T47D (cell line): ENCODE measurements around the gene CEP20.

Experiments used
- DNase-seq, 2 experiments: peaks; one replicate each; pipeline versions ENCODE4 v3.0.0 to v3.0.0-alpha.2; 2011 to 2012; ENCODE audit warnings: low read depth in 1 of 2, low spot score in 1 of 2
- JUND ChIP-seq: IDR thresholded peaks from 2 replicates; pipeline ENCODE4 v1.6.1; 2012; ENCODE audit warnings: low read depth
- in situ Hi-C: cut with HindIII; loops from 2 replicates; pipeline ENCODE4 v1.10.0; 2016; ENCODE audit warnings: low sequenced_read_pairs, low pct_unique_long_range_greater_than_20kb

The CEP20 gene

DNA sequence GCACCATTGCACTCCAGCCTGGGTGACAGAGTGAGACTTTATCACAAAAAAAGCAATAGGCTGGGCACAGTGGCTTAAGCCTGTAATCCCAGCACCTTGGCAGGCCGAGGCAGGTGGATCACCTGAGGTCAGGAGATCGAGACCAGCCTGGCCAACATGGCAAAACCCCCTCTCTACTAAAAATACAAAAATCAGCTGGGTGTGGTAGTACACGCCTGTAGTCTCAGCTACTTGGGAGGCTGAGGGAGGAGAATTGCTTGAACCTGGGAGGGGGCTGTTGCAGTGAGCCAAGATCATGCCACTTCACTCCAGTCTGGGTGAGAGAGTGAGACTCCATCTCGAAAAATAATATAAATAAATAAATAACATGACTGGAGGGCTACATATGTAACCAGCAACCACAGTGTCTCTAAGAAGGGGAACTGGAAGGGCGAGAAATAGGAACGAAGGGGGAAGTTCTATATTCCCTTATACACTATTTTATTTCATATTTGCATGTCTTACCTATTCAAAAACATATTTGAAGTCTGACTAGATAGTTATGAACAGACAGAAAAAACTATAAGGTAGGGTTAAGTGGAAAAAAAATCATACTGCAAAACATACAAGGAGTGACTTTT, 57.5 kb downstream of the CEP20 start:
- in situ Hi-C loops, result no loop called here
- no peak for DNase-seq
- no peak for TF ChIP-seq JUND

DNA sequence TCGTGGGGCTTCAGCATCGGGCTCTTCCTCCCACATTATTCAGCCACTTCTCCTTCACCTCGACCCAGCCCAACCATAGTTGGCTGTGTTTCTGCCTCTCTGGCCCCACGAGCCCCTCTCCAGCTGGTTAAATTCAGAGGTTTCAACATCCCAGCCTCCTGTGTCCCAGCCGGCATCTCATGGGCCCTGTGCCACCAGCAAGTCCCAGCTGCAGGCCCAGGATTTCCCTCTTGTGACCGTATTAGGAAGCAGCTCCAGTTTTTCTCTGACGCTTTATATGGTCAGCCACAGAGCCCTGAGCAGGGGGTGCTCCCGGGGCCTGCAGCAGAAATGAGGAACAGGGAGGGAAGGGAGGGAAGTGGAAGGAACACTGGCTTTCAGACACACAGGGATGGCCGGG, 58.9 kb downstream of the CEP20 start:
- no peak for TF ChIP-seq JUND
- DNase-seq, result no peak
- in situ Hi-C loops, result no loop called here

DNA sequence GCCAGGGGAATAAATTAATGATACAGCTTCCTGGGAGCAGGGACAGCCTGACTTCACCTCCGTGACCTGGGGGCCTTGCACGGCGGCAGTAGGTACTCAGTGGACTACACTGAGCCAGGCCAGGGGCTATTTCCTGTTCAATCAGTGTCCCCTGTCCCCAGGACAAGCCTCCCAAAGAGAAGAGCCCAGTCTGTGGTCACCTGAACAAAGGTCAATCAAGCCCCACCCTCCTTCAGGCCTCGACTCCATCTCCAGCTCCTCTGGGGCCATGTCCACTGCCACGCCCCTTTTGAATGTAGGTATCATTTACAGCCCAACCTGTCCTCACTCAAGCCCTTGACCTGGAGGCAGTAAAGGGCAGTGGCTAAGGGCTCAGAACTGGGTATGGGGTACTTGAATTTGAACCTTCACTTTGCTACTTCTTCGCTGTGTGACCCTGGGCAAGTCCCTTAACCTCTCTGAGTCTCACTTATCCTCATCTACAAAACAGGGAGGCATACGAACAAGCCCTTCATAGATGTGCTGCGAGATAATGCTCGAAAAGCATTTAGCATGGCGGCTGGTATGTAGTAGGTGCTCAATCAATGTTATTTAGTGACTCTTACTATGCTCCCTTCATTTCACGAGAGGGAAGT, 60.6 kb downstream of the CEP20 start:
- in situ Hi-C loops, result no loop called here
- TF ChIP-seq JUND, result no peak
- no peak for DNase-seq

GRCh38 chr16:15827299-15827698, 61.1 kb downstream of the CEP20 start:
- TF ChIP-seq JUND, result no peak
- in situ Hi-C loops, result no loop called here

GRCh38 chr16:15825750-15826305, 62.6 kb downstream of the CEP20 start:
- no peak for DNase-seq
- no peak for TF ChIP-seq JUND
- in situ Hi-C loops, result no loop called here

More at GRCh38 chr16:15827299-15827698, 61.1 kb downstream of the CEP20 start:
- no peak for DNase-seq

GRCh38 chr16:15822957-15823356, 65.4 kb downstream of the CEP20 start:
- no peak for TF ChIP-seq JUND
- no peak for DNase-seq
- in situ Hi-C loops, result no loop called here

DNA sequence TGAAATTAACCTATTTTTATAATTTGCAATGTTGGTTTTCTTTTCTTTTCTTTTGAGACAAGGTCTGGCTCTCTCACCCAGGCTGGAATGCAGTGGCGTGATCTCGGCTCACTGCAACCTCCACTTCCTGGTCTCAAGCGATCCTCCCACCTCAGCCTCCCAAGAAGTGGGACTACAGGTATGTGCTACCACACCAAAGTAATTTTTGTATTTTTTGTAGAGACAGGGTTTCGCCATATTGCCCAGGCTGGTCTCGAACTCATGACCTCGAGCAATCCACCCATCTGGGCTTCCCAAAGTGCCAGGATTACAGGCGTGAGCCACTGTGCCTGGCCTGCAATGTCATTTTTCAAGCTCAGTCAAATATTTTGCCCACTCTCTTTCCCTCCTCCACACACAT, 67.6 kb downstream of the CEP20 start:
- no peak for DNase-seq
- TF ChIP-seq JUND, result no peak
- in situ Hi-C loops, result no loop called here

- TF ChIP-seq JUND, result no peak
- in situ Hi-C loops, result no loop called here
- no peak for DNase-seq
Observed at GRCh38 chr16:15819046-15819445, 69.4 kb downstream of the CEP20 start.

DNA sequence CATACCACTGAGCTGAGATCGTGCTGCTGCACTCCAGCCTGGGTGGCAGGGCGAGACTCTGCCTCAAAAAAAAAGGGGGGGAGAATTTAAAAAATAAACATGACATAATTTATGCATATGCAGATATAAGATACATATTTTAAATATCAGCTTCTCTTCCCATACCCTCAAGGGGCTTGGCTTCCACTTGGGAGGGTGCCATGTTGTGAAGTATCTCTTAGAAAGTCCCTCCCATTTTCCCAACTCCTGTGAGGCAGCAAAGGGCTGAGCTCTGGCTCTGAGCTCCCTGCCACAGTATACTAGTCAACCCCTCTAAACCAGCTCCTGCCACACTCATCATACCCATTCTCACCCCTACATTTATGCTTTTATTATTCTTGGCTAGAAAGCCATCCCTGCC, 71.0 kb downstream of the CEP20 start:
- in situ Hi-C loops, result no loop called here
- TF ChIP-seq JUND, result no peak
- no peak for DNase-seq

DNA sequence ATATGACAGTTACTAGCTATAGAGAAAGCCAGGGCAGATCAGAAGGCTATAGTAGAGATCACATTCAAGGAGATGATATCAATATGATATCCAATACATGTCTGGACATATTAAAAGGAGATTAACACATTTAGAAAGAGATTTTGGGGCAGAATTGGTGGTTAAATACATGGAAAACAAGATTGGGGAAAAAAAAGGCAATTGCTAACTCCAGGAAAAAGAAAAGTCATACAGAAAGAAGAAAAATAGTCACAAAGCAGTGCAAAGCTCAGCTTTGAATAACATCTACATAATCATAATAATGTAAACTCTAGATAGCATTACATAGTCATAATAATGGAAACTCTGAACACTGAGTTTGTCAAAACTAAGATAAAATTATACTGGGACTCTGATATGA, 72.2 kb downstream of the CEP20 start:
- in situ Hi-C loops, result no loop called here
- no peak for DNase-seq
- no peak for TF ChIP-seq JUND
